ENCODE results near the gene GALNT2.

GALNT2 gene

GRCh38 chr1:230278871-230279582 is 212.0 kb downstream of the GALNT2 start:
- peak in 2 of 10 donors; percentile 42 to 68 for DNase-seq
- intact Hi-C loops (cut with DNase I) = no loop called here

- intact Hi-C loops (cut with DNase I) = no loop called here
Measured at GRCh38 chr1:230279583-230279945, 212.5 kb downstream of the GALNT2 start.

GRCh38 chr1:230280054-230280795 is 213.2 kb downstream of the GALNT2 start:
- peak in 2 of 10 donors; percentile 38 to 85 for DNase-seq
- intact Hi-C loops (cut with DNase I) = no loop called here

More at GRCh38 chr1:230279583-230279945, 212.5 kb downstream of the GALNT2 start:
- DNase-seq = peak in 1 of 10 donors; percentile 77

- DNase-seq = peak in 3 of 10 donors; percentile 58 to 81 (median 58)
- intact Hi-C loops (cut with DNase I) = no loop called here
Measured at GRCh38 chr1:230280906-230281413, 213.9 kb downstream of the GALNT2 start.

GRCh38 chr1:230281556-230281955 is 214.5 kb downstream of the GALNT2 start:
- DNase-seq = peak in 2 of 10 donors; percentile 42 to 70
- intact Hi-C loops (cut with DNase I) = no loop called here

- intact Hi-C loops (cut with DNase I) = no loop called here
- DNase-seq = no peak
Measured at GRCh38 chr1:230282157-230282556, 215.1 kb downstream of the GALNT2 start.

GRCh38 chr1:230283678-230284077 is 216.6 kb downstream of the GALNT2 start:
- intact Hi-C loops (cut with DNase I) = no loop called here
- peak in 4 of 10 donors; percentile 5 to 61 (median 39) for DNase-seq

GRCh38 chr1:230284891-230285290 is 217.9 kb downstream of the GALNT2 start:
- intact Hi-C loops (cut with DNase I) = no loop called here

GRCh38 chr1:230285351-230285750 is 218.3 kb downstream of the GALNT2 start:
- DNase-seq = peak in 3 of 10 donors; percentile 23 to 53 (median 32)

More at GRCh38 chr1:230284891-230285290, 217.9 kb downstream of the GALNT2 start:
- peak in 3 of 10 donors; percentile 31 to 42 (median 39) for DNase-seq

GRCh38 chr1:230286166-230286889 is 219.3 kb downstream of the GALNT2 start:
- DNase-seq = peak in 3 of 10 donors; percentile 47 to 61 (median 55)

More at GRCh38 chr1:230285351-230285750, 218.3 kb downstream of the GALNT2 start:
- intact Hi-C loops (cut with DNase I) = no loop called here

GRCh38 chr1:230286890-230287269 is 219.8 kb downstream of the GALNT2 start:
- peak in 3 of 10 donors; percentile 39 to 53 (median 52) for DNase-seq
- intact Hi-C loops (cut with DNase I) = no loop called here

More at GRCh38 chr1:230286166-230286889, 219.3 kb downstream of the GALNT2 start:
- intact Hi-C loops (cut with DNase I) = no loop called here

GRCh38 chr1:230287674-230288315 is 220.8 kb downstream of the GALNT2 start:
- intact Hi-C loops (cut with DNase I) = no loop called here
- DNase-seq = peak in 3 of 10 donors; percentile 55 to 70 (median 61)

GRCh38 chr1:230288641-230289349 is 221.8 kb downstream of the GALNT2 start:
- DNase-seq = peak in 4 of 10 donors; percentile 39 to 82 (median 73)
- intact Hi-C loops (cut with DNase I) = no loop called here

- peak in 3 of 10 donors; percentile 37 to 59 (median 41) for DNase-seq
- intact Hi-C loops (cut with DNase I) = no loop called here
Measured at GRCh38 chr1:230289350-230289644, 222.3 kb downstream of the GALNT2 start.

- intact Hi-C loops (cut with DNase I) = no loop called here
Measured at GRCh38 chr1:230291731-230292620, 224.9 kb downstream of the GALNT2 start.

GRCh38 chr1:230292689-230293389 is 225.8 kb downstream of the GALNT2 start:
- intact Hi-C loops (cut with DNase I) = no loop called here
- peak in 1 of 10 donors; percentile 13 for DNase-seq

More at GRCh38 chr1:230291731-230292620, 224.9 kb downstream of the GALNT2 start:
- peak in 2 of 10 donors; percentile 38 to 70 for DNase-seq

- DNase-seq = peak in 3 of 10 donors; percentile 69 to 74 (median 74)
- intact Hi-C loops (cut with DNase I) = no loop called here
Measured at GRCh38 chr1:230293390-230293700, 226.3 kb downstream of the GALNT2 start.

- intact Hi-C loops (cut with DNase I) = no loop called here
- peak in 1 of 10 donors; percentile 31 for DNase-seq
Measured at GRCh38 chr1:230295367-230295766, 228.3 kb downstream of the GALNT2 start.
